Hematopoietic multipotent progenitor cell treated with erythropoietin and hydrocortisone succinate and interleukin-3 and kit ligand, for 4 days (in vitro differentiated cells): ENCODE data around the gene PLPP4.

Experiments used
- DNase-seq: peaks from one replicate; pipeline ENCODE4 v3.0.0-alpha.2; 2015

Gene PLPP4

DNA sequence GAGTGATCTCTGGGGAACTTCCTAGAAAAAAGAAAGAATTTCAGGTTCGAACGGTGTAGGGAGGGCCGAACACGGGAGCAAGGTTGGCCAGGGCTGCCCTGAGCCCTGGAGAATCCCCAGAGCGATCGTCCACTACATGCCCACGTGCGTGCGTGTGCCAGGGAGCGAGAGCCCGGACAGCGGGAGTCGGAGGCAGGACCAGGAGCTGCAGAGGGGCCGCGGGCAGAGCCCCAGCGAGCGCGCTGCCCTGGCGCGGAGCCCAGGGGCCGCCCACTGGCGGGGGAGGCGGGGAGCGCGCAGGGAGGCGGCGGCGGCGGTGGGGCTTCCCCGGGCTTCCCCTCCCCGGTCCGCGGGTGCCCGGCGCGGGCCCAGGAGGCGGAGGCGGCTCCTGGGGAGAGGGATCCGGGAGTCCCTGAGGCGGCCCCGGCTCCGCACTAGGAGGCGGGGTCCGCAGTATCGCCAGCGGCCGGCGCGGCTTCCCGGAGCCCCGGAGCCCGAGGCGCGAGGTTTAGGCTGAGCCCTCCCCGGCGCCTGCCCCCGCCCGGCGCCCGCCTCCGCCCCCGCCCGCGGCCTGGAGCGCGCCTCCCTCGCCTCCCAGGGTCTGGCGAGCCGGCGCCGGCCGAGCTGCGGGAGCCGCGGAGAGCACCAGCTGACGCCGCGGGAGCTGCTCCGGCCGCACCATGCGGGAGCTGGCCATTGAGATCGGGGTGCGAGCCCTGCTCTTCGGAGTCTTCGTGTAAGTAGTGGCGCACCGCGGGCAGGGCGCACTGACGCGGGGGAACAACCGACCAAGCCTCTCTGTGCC lies at the start of gene PLPP4:
Gene PLPP4, plus strand, starts transcription at position 602 of the 805 bp plus-strand sequence. Its CDS starts 79 bp downstream, at position 681.
- peak; percentile 51 for DNase-seq

DNA sequence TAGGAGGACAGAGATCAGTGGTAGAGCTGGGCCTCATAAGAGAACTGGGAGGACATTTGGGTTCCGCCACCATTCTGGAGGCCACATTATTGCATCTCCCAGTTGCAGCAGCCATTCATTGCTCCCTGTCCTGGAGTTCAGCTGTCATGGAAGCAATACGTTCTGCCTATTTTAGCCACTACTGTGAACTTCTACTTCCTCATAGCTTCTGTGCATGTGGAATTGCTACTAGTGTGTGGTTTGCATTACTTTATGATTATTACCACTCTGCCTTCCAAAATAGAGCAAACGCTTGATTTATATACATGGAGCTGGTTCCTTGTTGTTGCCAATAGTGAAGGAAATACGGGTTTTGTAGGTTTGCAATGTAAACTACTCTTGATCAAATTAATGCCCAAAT lies 47.2 kb upstream of the PLPP4 start:
- no peak for DNase-seq

- DNase-seq: no peak
Observed at GRCh38 chr10:120414946-120415345, 42.1 kb upstream of the PLPP4 start.

DNA sequence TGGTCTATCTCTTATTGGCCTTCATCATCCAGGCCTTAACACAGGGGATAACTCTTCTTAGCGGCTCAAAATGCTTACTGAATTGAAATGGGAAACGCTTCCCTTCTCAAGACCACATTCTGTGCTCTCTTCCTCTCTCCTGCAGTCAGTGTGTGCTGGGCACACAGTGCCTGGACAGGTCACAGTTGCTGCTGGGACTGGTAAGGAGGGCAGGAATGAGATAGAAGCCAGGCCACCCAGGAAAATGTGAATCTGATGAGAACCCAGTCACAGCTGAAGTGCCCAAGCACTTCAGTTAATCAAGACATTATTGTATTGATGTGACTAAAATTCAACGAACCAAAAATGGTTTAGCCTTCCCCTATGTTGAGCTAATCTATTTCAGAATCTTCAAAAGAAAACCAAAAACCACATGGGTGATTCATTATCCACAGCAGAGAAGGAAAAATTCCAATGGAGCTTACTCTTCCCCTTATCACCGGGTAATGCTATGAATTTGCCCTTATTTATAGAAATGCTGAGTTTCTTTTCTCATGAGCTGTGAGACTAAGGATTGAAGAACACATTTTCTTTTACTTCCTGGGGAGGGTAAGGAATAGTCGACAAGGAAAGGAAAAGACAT lies 41.2 kb upstream of the PLPP4 start:
- DNase-seq: no peak

DNA sequence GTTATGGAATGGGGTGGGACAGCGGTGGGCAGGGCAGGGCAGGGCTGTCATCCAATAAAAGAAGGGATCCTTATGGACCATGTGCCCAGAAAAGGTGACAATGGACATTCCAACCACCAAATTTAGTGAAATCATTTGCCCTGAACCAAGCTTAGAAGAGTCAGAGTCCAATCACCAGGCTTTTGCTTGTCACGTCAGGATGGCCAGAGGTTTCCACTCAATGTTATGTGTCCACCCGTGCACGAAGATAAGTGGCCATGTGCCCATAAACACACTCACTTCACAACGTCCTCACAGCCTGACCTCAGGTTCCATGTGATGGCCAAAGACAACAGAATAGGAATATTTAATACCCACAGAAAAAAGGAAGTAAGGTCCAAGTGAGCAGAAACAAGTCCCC lies 36.6 kb upstream of the PLPP4 start:
- peak; percentile 10 for DNase-seq

DNA sequence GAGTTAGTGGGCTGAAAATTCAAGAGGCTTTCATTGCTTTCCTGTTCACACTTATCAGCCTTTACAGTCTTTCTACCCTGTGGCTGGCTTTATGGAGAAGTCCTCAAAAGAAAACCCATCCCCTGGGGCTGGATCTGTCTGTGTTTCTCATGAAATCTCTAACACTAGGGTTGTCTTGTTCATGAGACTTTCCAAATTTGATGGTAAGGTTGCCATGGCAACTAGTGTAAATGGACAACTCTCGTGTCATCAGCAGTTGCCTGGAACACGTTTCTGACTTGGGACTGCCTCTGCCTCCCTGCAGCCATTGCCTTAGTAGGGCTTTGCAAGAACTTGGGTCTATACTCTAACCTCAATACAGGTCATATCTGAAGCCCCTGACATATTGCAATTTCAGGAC lies 35.8 kb upstream of the PLPP4 start:
- no peak for DNase-seq

DNA sequence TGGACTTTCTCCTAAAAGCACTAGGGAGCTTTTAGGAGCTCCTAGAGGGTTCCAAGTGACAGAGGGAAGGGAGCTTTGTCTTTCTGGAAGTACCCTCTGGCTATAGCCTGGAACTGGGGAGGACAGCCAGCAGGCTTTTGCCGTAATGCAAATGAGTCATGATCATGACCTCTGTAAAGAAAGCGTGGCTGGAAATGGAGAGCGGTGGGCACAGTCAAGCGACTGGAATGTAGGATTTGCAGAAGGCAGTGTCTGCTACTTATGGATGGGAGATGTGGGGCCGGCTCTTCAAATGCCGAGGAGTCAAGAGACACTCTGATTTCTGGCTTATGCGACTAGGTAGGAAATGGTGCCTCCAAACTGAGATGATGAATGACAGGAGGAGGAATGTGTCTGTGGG lies 34.6 kb upstream of the PLPP4 start:
- no peak for DNase-seq

DNA sequence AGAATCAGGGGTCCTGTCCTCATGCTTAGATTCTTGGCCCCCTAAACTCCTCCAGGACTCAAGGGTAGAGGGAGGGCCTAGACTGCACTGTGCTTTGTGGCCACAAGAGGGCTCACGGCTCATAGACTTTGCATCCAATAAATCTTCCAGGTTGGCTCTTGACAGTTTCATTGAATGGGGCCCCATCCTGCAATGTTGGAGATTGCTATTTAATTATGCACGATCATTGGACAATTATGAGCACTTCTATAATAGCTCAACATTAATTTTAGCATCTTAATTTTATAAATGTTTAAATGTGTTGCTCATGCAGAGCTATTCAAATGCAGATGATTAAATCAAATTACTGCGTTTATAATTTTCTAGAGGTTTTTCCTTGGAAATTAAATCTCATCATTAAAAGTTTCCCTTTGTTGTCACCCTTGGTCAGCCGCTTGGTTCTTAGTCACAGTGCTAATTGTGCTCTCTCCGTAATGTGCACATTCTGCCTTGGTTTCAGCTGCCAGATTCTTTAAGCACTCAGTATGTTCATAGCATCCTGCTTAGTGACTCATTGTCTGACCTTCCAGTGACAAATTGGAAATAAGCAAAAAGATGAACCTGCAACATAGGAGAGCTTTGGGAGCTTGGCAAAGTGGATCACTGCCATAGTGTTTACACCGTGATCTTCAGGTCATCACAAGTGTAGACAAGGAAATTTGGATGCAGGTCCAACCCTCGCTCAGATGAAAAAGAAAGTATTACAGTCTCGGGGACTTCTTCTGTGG lies 33.4 kb upstream of the PLPP4 start:
- peak; percentile 70 for DNase-seq

GRCh38 chr10:120424198-120424464 lies 32.9 kb upstream of the PLPP4 start:
- DNase-seq: no peak

DNA sequence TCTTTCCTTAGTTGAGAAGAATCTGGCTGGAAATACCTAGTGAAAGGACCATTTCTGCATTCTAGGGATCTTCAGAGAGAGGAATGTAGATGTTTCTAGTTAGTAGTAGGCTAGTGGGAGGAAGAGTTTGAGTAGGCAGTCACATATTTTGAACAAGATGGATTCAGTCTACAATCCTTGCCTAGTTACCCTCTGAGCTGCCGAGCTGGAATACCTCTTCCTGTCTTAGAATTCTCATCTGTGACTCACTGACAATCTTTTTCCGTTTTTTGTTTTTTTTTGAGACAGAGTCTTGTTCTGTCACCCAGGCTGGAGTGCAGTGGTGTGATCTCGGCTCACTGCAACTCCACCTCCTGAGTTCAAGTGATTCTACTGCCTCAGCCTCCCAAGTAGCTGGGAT lies 30.7 kb upstream of the PLPP4 start:
- no peak for DNase-seq

DNA sequence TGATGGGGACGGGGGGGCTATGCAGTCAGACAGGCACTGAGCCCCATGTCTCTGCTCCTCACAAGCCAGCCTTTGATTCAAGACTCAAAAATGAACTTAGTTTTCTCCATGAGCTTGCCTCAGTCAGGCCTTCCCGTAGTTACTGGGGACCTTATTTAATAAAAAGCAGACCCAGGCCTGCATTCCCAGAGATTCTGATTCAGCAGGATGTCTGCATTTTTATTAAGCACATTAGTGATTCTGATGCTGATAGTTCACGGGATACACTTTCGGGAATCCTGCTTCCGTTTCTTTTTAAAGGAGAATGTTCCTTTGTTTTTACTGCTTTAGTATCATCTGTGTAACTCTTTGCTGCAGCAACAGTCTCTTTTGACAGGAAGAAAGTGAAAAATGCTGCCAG lies 28.3 kb upstream of the PLPP4 start:
- no peak for DNase-seq

DNA sequence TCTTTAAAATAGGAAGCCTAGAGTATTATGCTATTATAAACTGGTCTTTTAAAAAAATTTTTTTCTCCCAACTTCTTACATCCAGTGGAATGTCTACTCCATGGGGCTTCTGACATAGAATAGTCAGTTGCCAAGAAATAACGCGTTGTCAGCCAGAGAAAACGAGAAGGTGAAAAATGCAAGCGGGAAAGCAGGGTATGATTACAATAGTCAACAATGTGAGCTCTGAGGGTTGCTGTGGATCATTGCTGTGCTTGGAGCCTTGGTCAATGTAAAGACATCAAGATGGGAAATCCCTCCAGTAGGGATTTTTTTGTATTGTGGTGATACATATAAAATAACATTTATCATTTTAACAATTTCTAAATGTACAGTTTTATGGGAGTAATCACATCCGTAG lies 27.6 kb upstream of the PLPP4 start:
- DNase-seq: no peak

DNA sequence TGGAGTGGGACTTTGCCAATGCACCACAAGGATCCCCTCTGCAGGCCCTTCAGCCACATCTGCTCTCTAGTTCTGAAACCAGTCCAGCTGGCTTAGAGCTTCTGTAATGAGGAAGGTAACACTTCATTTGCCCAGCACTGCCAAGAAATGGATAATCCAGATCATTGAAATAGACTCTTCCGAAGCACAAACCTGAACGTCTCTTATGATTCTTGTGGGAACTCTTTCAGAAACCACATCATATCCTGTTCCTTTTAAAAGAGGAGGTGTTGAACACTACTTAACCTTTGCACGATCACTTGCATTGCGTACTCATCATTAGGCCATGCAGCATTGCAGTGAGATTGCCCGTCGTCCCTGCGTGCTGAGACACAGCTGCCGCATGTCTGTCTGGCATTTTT lies 25.8 kb upstream of the PLPP4 start:
- DNase-seq: no peak

GRCh38 chr10:120432209-120432608 lies 24.8 kb upstream of the PLPP4 start:
- DNase-seq: no peak

- DNase-seq: peak; percentile 43
Observed at GRCh38 chr10:120433141-120433540, 23.9 kb upstream of the PLPP4 start.

GRCh38 chr10:120436439-120437112 lies 20.5 kb upstream of the PLPP4 start:
- peak; percentile 22 for DNase-seq

DNA sequence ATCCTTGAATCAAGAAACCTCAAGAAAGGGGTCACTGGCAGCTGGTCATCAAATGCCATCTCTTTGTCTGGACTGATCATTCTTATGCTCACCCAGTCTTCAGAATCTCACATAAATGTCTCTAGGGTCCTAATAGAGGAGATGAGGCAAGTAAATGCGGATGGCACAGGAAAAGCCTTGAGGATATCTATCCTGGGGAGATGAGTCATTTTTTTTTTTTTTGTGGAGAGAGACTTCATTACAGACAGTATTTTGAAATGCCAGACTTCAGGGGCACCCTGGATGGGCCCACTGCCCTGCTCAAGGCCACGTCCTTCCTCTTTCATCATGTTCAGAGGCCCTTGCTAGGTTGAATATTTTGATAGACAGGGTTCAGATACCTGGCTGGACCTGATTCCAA lies 19.5 kb upstream of the PLPP4 start:
- DNase-seq: no peak

GRCh38 chr10:120451968-120452367 lies 5.1 kb upstream of the PLPP4 start:
- no peak for DNase-seq

DNA sequence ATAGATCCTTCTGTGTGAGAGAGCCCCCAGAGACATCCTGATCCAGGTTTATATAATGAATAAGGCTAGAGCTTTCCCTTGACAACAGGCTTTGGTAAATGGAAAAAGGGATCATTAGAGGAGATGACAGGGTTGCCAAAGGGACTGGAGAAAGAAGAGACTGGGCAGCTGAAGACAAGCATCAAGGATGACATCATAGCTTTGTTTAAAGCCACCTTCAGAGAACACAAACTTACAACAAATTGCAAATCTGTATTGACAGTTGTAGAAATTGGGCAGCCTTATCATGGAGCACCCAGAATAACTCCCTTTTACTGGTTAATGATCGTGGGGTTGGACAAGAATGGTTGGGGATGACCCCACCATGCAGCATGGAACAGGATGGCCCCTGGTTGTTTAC lies 3.7 kb upstream of the PLPP4 start:
- no peak for DNase-seq

DNA sequence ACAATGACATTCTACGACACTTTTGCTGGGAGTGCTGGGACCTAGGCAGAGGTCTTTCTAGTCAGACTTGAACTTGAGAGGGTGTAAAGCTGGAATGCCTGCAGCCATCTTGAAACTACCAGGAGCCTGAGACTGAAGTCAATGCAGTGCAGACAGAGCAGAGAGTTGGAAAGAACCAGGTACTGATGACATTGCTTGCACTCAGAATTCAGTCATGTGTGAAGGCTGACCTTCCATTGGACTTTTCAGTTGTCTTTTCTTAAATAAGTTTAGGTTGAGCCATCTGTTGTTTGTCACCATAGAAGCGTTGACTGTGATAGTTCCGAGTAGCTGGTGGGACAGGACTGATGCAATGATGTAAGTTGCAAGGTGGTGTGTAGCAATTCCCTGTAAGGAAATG lies 3.1 kb upstream of the PLPP4 start:
- DNase-seq: no peak

DNA sequence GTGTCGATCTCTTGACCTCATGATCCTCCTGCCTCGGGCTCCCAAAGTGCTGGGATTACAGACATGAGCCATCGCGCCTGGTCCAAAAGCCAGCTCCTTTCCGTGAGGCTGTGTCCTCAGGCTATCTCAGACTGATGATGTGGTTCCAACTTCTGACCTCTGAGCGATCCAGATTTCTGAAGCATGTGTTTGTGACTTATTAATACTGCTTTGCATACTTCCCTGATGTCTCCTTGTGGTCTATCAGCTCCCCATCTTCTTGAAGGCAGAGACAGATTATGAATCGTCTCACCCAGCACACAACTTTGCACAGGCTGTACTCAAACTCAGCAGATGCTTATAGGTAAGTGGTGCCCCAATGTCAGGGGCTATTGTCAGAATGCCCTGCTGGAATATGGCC lies 2.0 kb upstream of the PLPP4 start:
- DNase-seq: no peak

- DNase-seq: no peak
Observed at GRCh38 chr10:120455606-120456005, 1.4 kb upstream of the PLPP4 start.

DNA sequence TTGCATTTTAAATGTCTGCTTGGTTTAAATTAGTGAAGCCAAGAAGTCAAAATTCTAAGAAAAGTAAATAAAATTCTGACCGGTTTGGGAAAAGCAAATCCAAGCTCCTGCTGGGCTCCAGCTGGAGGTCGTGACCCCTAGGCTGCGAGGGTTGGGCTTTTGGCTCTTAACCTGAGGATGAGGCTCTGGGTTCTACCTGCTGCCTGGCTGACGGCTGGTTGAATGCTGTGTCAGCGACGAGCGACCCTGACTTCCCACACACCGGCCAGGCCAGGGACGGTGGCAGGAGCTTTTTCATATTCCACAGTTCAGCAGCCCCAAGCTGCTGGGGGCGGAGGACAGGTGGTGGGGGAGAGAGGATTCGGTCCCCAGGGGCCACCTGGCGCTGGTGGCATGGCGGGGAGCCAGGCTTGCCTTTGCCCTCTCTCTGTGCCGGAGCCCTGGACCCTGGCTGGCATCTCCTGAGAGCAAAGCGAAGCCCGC lies 843 bp upstream of the PLPP4 start:
- no peak for DNase-seq
